ENCODE measurements around the gene PRSS48.
"Not testable (repeated sequence)": the region's sequence is repeated elsewhere in the genome, so short reads cannot be mapped to it uniquely, and the experiment has no call there.

The PRSS48 gene

DNA sequence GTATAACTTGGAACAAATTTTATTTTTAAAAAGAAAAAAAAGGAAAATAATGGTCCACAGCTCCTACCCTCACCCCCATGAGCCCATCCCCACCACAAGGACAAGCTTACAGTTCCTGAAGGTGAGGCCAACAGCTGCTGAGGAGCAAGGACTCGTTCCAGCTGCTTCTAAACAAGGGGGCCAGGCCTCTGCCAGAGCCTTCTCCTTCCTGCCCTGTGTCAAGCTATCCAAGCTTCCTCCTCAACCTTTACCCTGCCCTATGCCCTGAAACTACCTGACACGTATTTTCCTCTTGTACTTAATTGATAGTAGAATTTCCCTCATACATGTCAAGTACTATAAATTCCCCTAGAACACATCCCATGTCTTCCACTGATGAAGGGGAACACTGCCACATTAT lies 39.7 kb downstream of the PRSS48 start:
- no peak for DNase-seq (ENCODE audit: low read depth in 1 of 2, low spot score in 1 of 2)

DNA sequence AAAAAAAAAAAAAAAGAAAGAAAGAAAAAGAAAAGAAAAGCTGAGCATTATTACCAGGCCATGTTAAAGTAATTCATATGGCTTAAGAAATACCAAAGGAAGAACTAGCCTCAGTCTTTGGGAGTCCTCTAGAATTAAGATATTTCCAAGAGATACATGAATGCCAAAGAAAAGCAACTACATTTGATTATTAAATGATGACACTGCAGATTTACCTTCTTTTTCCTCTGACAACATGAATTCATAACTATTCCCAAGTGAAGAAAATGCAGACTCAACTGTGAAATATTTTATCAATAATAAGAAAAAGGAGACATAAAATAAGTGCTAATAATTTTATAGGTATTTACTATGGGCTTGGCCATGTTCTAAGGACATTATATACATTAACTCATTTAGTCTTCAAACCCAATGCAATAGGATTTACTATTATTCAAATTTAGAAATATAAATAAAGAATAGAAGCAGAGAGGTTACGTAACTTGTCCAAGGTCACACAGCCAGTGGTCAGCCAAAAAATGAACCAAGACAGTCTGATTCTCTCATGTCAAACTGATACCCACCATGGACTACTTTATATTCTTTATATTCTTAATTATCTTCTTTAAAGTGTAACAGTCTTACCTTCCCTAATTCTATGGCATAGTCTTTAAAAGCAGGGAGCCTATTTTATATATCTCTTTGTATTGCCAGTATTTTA lies 41.5 kb downstream of the PRSS48 start:
- no peak for DNase-seq (ENCODE audit: low read depth in 1 of 2, low spot score in 1 of 2)

DNA sequence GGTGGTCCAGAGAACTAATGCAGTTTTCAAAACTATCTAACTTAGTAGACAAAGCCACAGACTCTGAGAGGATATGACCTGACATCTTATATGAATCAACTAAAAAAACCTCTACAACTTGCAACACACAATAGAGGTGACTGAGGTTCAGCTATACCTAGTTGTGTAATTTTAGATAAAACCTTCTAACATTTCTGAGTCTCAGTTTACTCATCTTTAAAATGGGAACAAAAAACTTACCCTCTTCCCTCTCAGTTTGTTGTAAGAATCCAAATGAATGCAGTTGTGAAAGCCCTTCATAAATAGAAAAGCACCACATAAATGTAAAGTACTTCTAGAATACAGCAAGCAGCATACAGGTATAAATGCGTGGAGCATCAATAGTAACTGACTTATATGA lies 42.5 kb downstream of the PRSS48 start:
- no peak for DNase-seq (ENCODE audit: low read depth in 1 of 2, low spot score in 1 of 2)

DNA sequence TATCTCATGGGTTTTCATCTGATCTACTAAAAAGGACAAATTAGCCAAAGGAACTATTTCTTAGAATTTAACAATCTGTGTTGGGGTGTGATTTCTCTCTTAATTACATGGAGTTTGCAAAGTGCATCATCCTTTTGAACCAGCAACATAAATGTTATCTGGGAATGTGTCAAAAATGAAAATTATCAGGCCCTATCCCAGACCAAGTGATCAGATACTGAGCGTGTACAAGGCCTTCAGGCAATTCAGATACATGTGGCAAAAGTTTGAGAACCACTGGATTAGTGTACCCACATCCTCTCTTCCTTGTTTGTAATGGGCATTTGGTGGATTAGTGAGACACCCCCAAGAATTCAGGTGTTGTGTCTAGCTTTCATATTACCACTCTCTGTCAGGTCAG lies 44.6 kb downstream of the PRSS48 start:
- DNase-seq (ENCODE audit: low read depth in 1 of 2, low spot score in 1 of 2) = no peak

DNA sequence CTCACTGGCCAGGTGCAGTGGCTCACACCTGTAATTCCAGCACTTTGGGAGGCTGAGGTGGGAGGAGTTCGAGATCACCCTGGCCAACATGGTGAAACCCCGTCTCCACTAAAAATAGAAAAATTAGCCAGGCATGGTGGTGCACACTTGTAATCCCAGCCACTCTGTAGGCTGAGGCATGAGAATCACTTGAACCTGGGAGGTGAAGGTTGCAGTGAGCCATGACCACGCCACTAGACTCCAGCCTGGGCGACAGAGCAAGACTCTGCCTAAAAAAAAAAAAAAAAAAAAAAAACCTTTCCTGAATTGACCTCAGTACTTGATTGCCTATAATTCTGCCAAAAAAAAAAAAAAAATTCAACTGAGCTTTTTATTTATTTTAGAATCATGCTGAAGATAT lies 45.2 kb downstream of the PRSS48 start:
- DNase-seq (ENCODE audit: low read depth in 1 of 2, low spot score in 1 of 2) = not testable (repeated sequence)

DNA sequence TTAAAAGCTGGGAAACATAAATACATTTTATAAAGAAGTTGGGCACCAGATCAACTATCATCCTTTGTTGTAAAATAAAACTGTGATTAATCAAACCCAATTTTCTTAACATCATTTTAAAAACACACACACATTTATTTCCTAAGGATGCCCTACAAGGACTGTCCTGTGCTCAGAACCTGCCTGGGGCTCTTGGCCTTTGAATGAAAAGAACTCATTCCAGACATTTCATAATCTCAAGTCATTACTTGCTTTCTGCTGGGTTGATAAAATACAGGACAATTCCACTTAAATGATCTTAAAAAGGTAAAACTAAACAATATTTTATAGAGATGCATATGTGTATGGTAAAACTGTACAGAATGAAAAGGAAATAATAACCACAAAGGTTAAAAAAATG lies 45.6 kb downstream of the PRSS48 start:
- DNase-seq (ENCODE audit: low read depth in 1 of 2, low spot score in 1 of 2) = no peak

DNA sequence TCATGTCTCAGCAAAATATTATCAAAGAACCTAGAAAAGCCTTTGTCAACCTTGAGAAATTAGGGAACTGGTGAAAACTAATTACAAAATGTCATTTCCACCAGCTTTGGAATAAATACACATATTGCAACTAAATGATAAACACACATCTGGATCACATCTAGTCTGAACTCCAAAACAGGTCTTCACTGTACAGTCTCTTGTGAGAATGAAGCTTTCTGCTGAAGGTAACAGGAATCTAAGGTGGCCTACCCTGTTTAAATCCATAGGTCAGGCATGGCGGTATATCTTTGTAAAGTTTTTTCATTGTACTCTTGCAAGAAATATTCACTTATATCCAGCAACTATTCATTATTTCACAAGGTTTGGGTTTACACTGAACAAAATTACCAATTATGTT lies 46.7 kb downstream of the PRSS48 start:
- DNase-seq (ENCODE audit: low read depth in 1 of 2, low spot score in 1 of 2) = no peak

DNA sequence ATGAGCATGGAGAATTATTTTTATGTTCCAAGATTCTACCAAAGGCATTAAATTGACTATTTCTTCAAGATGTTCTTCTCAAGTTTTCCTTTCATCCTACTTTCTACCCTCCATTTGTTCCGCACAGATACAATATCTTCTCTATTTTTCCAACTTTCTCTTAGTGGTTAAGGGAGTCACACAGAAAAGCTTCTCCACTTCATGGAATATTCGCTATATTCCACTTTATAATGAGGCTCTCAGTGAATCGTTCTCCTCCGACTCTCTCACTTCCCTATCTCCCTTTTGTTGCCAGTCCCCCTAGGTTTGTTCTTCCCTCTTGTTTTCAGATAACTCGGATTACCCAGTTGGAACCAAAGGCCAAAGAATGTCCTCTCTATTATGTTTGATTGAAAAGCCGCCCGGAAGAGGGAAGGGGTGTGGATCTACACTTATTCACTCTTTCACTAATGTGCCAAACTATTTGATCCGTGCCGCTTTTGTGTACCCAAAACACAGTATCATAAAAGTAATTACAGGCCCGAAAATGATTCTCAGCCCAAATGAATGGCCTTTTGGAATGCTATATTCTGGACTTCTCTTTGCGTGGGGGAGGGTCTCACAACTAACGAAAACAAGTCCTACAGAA lies 47.3 kb downstream of the PRSS48 start:
- DNase-seq (ENCODE audit: low read depth in 1 of 2, low spot score in 1 of 2) = no peak

DNA sequence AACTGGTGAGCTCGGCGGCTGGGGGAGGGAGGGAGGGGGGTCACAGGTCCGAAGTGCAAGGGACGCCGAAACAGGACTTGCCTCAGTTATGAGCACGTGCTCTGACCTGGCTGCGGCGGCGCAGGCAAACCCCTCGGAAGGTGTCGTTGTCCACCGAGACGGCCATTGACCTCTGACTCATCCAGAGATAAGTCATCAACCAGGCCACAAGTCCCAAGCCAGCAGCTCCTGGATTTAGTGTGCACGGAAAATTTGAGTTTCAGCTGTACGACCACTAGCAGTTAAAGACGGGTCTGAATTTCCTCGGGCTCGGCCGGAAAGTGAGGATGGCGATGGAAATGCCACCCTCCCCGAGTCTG lies 47.8 kb downstream of the PRSS48 start:
- DNase-seq (ENCODE audit: low read depth in 1 of 2, low spot score in 1 of 2) = no peak

DNA sequence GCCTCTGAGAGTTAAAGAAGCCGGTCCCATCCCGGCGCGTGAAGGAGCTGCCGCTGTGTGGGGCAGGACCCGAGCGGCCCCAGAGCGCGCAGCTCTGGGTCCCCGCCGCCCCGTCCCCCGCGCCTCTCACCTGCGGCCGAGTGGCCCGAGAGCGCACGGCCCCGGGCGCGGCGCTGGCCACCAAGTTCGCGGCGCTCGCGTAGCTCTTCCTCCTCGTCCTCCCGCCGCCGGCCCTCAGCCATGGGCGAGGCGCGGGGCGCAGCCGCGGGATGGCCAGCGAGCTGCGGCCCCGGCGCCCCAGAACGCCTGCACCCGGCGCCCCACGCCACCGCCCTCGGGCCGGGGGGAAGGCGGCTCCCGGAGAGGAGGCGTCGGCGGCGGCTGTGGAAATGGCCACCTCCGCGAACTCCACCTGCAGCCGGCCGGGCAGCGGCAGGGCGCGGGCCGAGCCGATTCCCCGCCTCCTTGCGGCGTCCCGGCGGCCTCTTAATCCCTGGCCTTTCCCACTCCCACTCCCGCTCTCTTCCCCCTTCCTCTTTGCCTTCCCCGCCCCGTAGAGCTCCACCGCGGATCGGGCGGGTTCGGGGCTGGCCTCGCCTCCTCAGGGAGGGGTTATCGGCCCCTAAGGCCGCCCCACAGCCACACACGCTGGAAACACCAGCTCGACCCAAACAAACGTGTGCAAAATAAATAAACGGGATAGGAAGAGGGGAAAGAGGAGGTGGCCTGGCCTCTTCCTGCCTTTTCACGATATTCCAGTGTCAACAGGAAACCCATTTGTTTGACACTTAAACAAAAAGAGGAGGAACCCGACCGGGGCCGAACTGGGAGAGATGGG lies 48.4 kb downstream of the PRSS48 start, which contains the start of gene SH3D19:
TSS of gene SH3D19 (minus strand) at position 495 of the 838 bp plus-strand sequence. CDS start at position 242, 253 bp downstream.
- no peak for DNase-seq (ENCODE audit: low read depth in 1 of 2, low spot score in 1 of 2)

DNA sequence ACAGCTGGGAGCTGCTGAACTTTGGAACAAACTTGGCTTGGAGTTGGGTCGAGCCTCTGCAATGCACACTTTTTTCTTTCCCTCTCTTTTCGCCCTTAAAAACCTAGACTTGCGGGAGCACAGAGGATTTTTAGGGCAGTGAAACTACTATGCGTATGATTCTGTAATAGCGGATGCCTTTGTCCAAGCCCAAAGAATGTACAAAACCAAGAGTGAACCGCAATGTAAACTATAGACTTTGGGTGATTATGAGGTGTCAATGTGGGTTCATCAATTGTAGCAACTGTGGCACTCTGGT lies 48.9 kb downstream of the PRSS48 start:
- DNase-seq (ENCODE audit: low read depth in 1 of 2, low spot score in 1 of 2) = no peak

DNA sequence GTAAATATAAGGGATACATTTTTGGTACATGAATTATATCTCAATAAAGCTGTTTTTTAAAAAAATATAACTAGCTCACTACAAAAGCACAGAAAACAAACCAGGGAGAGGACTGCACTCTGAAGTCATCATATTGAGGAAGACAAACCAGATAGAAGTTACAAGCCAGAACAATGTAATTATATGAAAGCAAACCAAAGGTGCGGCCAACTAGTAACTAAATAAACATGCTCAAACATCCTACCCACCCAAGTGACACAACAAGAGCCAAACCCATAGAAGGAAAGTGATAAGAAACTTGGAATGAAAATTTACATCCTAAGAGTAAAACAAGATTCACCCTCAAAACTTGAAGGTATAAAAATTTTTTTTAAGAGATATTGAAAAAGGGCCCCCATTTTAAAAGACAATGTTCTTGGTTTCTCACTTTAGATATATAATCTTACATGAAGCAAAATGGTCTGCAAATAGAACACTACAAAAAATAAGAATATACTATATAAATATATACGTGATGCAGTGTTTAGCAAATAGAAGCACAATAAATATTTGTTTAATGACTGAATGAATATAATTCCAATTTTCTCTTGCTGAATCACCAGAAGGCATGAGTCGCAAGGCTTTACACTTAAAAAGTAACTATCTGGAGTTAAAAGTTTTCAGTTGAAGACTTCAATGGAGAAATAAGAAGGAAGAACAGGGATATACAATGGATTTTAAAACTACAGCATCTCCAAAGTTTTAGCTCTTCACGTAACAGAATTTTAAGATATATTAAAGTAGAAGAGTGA lies 52.5 kb downstream of the PRSS48 start:
- DNase-seq (ENCODE audit: low read depth in 1 of 2, low spot score in 1 of 2) = no peak

DNA sequence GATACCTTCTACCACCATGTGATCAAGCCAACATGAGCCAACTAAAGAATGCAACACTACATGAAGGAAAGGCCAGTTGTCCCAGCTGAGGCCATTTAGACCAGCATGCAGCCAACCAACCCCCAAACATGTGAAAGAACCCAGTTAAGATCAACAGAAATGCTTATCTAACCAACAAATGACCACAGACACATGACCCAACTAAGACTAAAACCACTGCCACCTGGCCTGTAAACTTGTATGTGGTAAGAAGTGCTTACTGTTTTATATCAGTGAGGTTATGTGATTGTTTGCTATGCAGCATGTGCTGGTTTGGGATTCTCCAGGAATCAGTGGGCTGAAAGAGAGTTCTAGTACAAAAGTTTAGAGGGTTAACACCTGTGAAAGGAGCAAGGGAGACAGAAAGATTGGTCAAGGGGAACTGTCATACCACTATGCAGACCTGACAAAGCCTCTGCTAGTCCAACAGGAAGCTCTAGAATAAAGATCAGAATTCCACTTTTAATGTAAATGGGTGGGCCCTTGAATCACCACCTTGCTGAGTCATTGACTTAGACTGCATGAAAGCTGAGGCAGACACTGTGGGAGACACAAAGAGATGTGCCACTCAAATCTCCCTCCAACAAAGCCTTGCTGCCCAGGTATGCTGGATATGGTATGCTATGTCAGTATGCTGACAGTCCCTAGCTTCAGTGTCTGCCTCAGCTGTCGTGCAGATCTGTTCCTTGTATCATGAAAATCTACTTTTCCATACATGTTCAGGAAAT lies 54.5 kb downstream of the PRSS48 start:
- DNase-seq (ENCODE audit: low read depth in 1 of 2, low spot score in 1 of 2) = no peak

DNA sequence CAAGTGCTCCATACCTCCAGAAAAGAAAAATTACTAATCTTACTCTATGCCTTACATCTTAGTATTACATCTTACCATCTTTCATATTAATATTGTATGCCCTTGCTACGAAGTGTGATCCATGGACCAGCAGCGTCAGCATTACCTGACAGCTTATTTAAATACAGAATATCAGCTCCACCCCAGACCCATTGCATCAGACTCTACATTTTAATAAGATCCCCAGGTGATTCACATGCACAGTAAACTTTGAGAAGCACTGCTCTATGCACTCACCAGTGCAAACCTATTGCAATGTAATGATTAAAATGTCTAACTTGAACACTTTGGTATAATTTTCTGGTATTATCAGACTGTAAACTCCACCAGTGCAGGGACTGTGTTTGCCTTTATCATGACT lies 62.5 kb downstream of the PRSS48 start:
- no peak for DNase-seq (ENCODE audit: low read depth in 1 of 2, low spot score in 1 of 2)

DNA sequence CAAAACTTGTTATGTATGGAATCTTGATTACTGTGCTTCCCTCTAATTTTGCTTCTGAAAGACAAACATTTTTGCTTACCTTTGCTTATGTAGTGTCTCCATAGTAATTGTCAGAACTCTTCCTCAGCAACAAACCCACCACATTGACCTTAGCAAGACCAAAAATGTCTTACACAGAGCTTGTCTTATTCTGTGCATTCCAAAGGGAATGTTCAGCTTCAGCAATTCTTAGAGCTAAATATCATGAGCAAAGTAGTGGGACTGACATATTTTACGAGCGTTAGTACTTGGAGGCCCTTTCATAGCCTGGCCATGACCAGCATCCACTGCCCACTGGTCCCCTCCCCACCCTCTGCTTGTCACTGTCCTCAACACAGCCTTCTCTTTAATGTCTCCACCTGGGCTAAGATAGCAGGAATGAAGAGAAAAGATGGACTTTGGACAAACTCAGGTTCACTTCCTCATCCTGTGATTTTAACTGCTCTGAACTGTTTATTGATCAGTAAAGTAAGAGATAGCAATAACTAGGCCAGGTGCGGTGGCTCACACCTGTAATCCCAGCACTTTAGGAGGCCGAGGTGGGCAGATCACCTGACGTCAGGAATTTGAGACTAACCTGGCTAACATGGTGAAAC lies 63.9 kb downstream of the PRSS48 start:
- no peak for DNase-seq (ENCODE audit: low read depth in 1 of 2, low spot score in 1 of 2)
